Measurements from ENCODE around the gene MAPK8IP1.

The MAPK8IP1 gene

GRCh38 chr11:45947885-45948284 lies 62.4 kb downstream of the MAPK8IP1 start:
- no peak for DNase-seq

GRCh38 chr11:45948356-45948755 lies 62.9 kb downstream of the MAPK8IP1 start:
- DNase-seq, result no peak

GRCh38 chr11:45949992-45950407 lies 64.5 kb downstream of the MAPK8IP1 start:
- no peak for DNase-seq
